NCI-H2227 (cell line): ENCODE measurements around the gene KLRB1.
"Not testable (repeated sequence)": the region's sequence is repeated elsewhere in the genome, so short reads cannot be mapped to it uniquely, and the experiment has no call there.

Source experiments
- DNase-seq: peaks from one replicate; lab custom pipeline; 2025; ENCODE audit not compliant: unreplicated experiment; lab: John Stamatoyannopoulos, UW

Gene KLRB1

GRCh38 chr12:9545489-9545888 lies 62.2 kb downstream of the KLRB1 start:
- DNase-seq: not testable (repeated sequence)
